GM23248 (cell line): ENCODE data around the gene MAPK11. TPM values are rescaled to one million over a fixed set of nuclear protein-coding genes. Genes with fewer than 3 reads are reported as not detected.

Experiments used
- DNase-seq: peaks from one replicate; pipeline ENCODE4 v3.0.0-alpha.2; 2015
- H2AFZ ChIP-seq: fragments of 200-600 bp; sonication (generic); 2 replicates; pipeline ENCODE4 v1.6.1; 2016; ENCODE audit warnings: antibody characterized with exemption
- H3F3A ChIP-seq: fragments of 200-600 bp; sonication (generic); 2 replicates; pipeline ENCODE4 v1.6.1; 2016; ENCODE audit warnings: mild to moderate bottlenecking, antibody characterized with exemption, mixed run types; ENCODE audit not compliant: insufficient read depth
- H3K27ac ChIP-seq: fragments of 200-600 bp; sonication (generic); 2 replicates; pipeline ENCODE4 v1.5.1; 2016; ENCODE audit warnings: mild to moderate bottlenecking
- H3K27me3 ChIP-seq: fragments of 200-600 bp; sonication (generic); replicated peaks from 2 replicates; pipeline ENCODE4 v1.6.1; 2016; ENCODE audit warnings: mild to moderate bottlenecking; ENCODE audit not compliant: insufficient read depth
- H3K36me3 ChIP-seq: fragments of 200-600 bp; sonication (generic); 2 replicates; pipeline ENCODE4 v1.6.1; 2016; ENCODE audit warnings: low read depth, mild to moderate bottlenecking
- H3K4me1 ChIP-seq: fragments of 200-600 bp; sonication (generic); 2 replicates; pipeline ENCODE4 v1.6.1; 2016; ENCODE audit warnings: mild to moderate bottlenecking; ENCODE audit not compliant: insufficient read depth
- H3K4me2 ChIP-seq: fragments of 200-600 bp; sonication (generic); one replicate; pipeline ENCODE4 v1.6.1; 2016; ENCODE audit warnings: mild to moderate bottlenecking; ENCODE audit not compliant: unreplicated experiment
- H3K4me3 ChIP-seq: fragments of 200-600 bp; sonication (generic); 2 replicates; pipeline ENCODE4 v1.5.1; 2016; ENCODE audit warnings: mild to moderate bottlenecking
- H3K79me2 ChIP-seq: fragments of 200-600 bp; sonication (generic); 2 replicates; pipeline ENCODE4 v1.6.1; 2016; ENCODE audit warnings: mild to moderate bottlenecking; ENCODE audit not compliant: insufficient read depth
- H3K9ac ChIP-seq: fragments of 200-600 bp; sonication (generic); 2 replicates; pipeline ENCODE4 v1.6.1; 2016; ENCODE audit warnings: mild to moderate bottlenecking
- H3K9me2 ChIP-seq: fragments of 200-600 bp; sonication (generic); 2 replicates; pipeline ENCODE4 v1.6.1; 2016; ENCODE audit warnings: mixed run types, mild to moderate bottlenecking, moderate library complexity; ENCODE audit not compliant: insufficient read depth
- H3K9me3 ChIP-seq: fragments of 200-600 bp; sonication (generic); one replicate; pipeline ENCODE4 v1.6.1; 2017; ENCODE audit warnings: low read depth
- H4K20me1 ChIP-seq: fragments of 200-600 bp; sonication (generic); 2 replicates; pipeline ENCODE4 v1.6.0; 2016; ENCODE audit not compliant: insufficient read depth
- EZH2 ChIP-seq: fragments of 200-600 bp; sonication (generic); IDR thresholded peaks from 2 replicates; pipeline ENCODE4 v1.6.1; 2018; ENCODE audit warnings: antibody characterized with exemption, mild to moderate bottlenecking; ENCODE audit not compliant: insufficient read depth, poor library complexity, severe bottlenecking
- EZH2phosphoT487 ChIP-seq: fragments of 200-600 bp; sonication (generic); IDR thresholded peaks from 2 replicates; pipeline ENCODE4 v1.6.1; 2018; ENCODE audit warnings: antibody characterized with exemption, moderate library complexity, mild to moderate bottlenecking, low read depth; ENCODE audit not compliant: insufficient read depth
- WGBS, 2 experiments: methylation state at CpG; one replicate each; pipeline ENCODE4 v1.1.6; 2015 to 2017; ENCODE audit warnings: low lambda C conversion rate in 2 of 2, low coverage in 1 of 2; ENCODE audit errors: missing lambda C conversion rate in 2 of 2; 5-methylcytosine and 5-hydroxymethylcytosine counted together
- in situ Hi-C: fragments of 300-500 bp; cut with MboI; formaldehyde crosslinking; loops from 2 replicates; pipeline ENCODE4 v1.15.0; 2020
- polyA plus RNA-seq: library from polyadenylated mRNA; unstranded; fragments of >200 nt; fragmentation: Nextera tagmentation; extraction: Ambion mirVana; gene quantifications from 2 replicates; pipeline ENCODE4 v1.2.1, GENCODE V29; 2016
- total RNA-seq: library from RNA; depleted of rRNA; stranded (reverse); fragments of >200 nt; shearing (Covaris generic); gene quantifications from 2 replicates; pipeline ENCODE4 v1.2.3, GENCODE V29; 2014

MAPK11 gene
- total and polyA plus RNA-seq, 2 experiments from 2014 or later: 1.2 to 9.8 TPM

DNA sequence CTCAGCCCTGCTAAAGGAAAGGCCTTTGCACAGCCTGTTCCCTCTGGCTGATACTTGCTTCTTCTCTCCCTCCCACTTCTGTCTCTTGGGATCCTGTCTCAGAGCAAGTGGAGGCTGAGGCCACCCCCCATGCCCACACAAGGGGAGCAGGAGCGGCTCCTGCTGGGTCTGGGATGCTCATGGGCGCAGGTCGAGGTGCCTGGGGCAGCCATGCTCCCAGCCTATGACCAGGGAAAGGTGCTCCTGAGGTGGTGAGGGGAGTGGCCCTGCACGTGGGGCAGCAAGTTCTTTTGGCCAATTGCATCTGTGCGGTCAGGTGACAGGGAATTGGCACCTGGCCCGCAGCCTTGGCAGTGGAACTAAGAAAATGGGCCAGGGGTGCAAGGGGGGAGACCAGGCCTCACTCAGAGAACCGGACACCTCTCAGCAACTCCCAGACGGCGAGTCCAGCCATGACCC lies 1.5 kb downstream of the MAPK11 start:
- H3F3A ChIP-seq: no peaks in the 10 kb centered on the region
- 61 to 68% methylated on average over 9 of the region's 9 CpGs for WGBS, 2 experiments
- no peak overlapping the region for H3K9ac ChIP-seq
- DNase-seq: no peak
- no peak overlapping the region for H3K4me3 ChIP-seq
- in situ Hi-C loops: no loop called here
- no peaks in the 10 kb centered on the region for H3K27me3 ChIP-seq
- H3K4me1 ChIP-seq: peaks cover 7% of the 10 kb centered on the region
- no peaks in the 10 kb centered on the region for H3K9me3 ChIP-seq
- TF ChIP-seq EZH2: no peak
- no peak for TF ChIP-seq EZH2phosphoT487
- H3K27ac ChIP-seq: no peak overlapping the region
- H3K36me3 ChIP-seq: no peaks in the 10 kb centered on the region
- H3K9me2 ChIP-seq: no peaks in the 10 kb centered on the region
- H4K20me1 ChIP-seq: no peaks in the 10 kb centered on the region
- no peaks in the 10 kb centered on the region for H3K79me2 ChIP-seq
- H3K4me2 ChIP-seq: no peak overlapping the region
- H2AFZ ChIP-seq: no peak overlapping the region

GRCh38 chr22:50267591-50268390 lies 2.4 kb downstream of the MAPK11 start:
- Histone ChIP-seq H3K27ac (no peak overlapping the region), H3K4me3 (peak overlapping the region; percentile 63), H3K9ac (no peak overlapping the region), H4K20me1 (no peaks in the 10 kb centered on the region), H3K27me3 (no peaks in the 10 kb centered on the region), H3K9me2 (no peaks in the 10 kb centered on the region), H3K4me1 (peaks cover 7% of the 10 kb centered on the region), H2AFZ (no peak overlapping the region), H3F3A (no peaks in the 10 kb centered on the region), H3K36me3 (no peaks in the 10 kb centered on the region), H3K79me2 (no peaks in the 10 kb centered on the region), H3K9me3 (no peaks in the 10 kb centered on the region), H3K4me2 (peak overlapping the region; percentile 68)
- in situ Hi-C loops: no loop called here
- DNase-seq: peak; percentile 81
- TF ChIP-seq EZH2phosphoT487: no peak
- TF ChIP-seq EZH2: no peak
- 8 to 14% methylated on average over 28 to 54 of the region's 75 CpGs for WGBS, 2 experiments

DNA sequence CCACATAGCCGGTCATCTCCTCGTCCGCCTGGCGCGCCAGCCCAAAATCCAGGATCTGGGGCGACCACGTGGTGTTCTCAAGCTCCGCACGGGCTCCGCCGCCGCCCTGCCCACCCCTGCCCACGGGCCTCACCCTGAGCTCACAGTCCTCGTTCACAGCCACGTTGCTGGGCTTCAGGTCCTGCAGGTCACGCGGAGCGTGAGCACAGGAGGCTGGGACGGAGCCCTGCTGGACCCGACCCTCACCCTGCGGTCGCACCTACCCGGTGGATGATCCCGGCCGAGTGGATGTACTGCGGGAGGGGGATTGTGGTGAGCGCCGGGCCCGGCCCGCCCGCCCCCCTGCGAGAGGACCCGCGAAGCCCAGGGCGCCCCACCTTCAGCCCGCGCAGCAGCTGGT lies 3.2 kb downstream of the MAPK11 start:
- H3K27ac ChIP-seq: no peak overlapping the region
- no peaks in the 10 kb centered on the region for H3K9me3 ChIP-seq
- 36 to 39% methylated on average over 30 to 34 of the region's 37 CpGs for WGBS, 2 experiments
- no peak overlapping the region for H3K4me2 ChIP-seq
- no peaks in the 10 kb centered on the region for H3F3A ChIP-seq
- no peaks in the 10 kb centered on the region for H3K27me3 ChIP-seq
- in situ Hi-C loops: no loop called here
- H3K9me2 ChIP-seq: no peaks in the 10 kb centered on the region
- H3K4me1 ChIP-seq: peaks cover 7% of the 10 kb centered on the region
- no peaks in the 10 kb centered on the region for H3K79me2 ChIP-seq
- TF ChIP-seq EZH2 (no peak), EZH2phosphoT487 (no peak)
- DNase-seq: no peak
- no peaks in the 10 kb centered on the region for H3K36me3 ChIP-seq
- peak overlapping the region; percentile 63; the same call in 1 of the 2 replicates for H3K4me3 ChIP-seq
- no peaks in the 10 kb centered on the region for H4K20me1 ChIP-seq
- H2AFZ ChIP-seq: no peak overlapping the region
- H3K9ac ChIP-seq: no peak overlapping the region

DNA sequence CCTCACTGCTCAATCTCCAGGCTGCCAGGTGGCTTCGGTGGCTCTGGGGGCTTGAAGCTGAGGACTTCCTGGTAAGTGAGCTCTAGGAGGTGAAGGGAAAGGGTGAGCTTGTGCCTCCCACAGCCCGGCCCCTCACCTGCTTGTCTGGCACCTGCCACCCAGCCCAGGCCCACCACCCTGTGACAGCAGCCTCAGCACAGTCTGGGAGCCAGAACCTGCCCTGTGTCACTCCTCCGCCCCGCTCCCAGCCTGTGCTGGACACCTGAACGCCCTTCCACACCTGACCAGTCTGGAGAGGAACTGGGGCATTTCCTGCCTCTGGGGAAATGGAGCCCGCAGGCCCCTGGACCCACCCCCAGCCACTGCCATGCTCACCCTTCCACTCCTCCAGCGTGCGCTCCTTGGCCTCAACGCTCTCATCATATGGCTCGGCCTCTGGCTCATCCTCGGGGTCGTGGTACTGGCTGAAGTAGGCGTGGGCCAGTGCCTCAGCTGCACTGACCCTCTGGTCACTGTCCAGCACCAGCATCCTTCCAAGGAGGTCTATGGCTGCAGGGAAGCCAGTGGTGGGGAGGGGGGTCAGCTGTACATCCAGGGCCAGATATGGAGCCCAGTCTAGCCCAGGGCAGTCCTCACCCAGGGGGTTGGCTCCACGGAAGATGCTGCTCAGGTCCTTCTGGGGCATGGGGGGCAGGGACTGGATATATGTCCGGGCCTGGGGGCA lies 5.1 kb downstream of the MAPK11 start:
- Histone ChIP-seq H3F3A (no peaks in the 10 kb centered on the region), H4K20me1 (no peaks in the 10 kb centered on the region), H3K36me3 (no peaks in the 10 kb centered on the region), H3K4me2 (no peak overlapping the region), H3K4me3 (no peak overlapping the region), H3K9me3 (no peaks in the 10 kb centered on the region), H3K9me2 (no peaks in the 10 kb centered on the region), H3K4me1 (0 out of 2 replicates have a peak, but pooled peaks cover 2% of the 10 kb centered on the region), H3K27ac (no peak overlapping the region), H3K9ac (no peak overlapping the region), H3K79me2 (peaks cover 3% of the 10 kb centered on the region; the same call in 1 of the 2 replicates), H3K27me3 (no peaks in the 10 kb centered on the region), H2AFZ (no peak overlapping the region)
- no peak for DNase-seq
- in situ Hi-C loops: no loop called here
- 80 to 81% methylated on average over 13 to 15 of the region's 15 CpGs for WGBS, 2 experiments
- TF ChIP-seq EZH2phosphoT487 (no peak), EZH2 (no peak)
